H4 (cell line): Measurements from ENCODE around the gene NDUFS7. TPM values are rescaled to one million over a fixed set of nuclear protein-coding genes. Genes with fewer than 3 reads are reported as not detected.
"Not testable (repeated sequence)": the region's sequence is repeated elsewhere in the genome, so short reads cannot be mapped to it uniquely, and the experiment has no call there.

Experiments used
- DNase-seq: peaks from one replicate; pipeline ENCODE4 v3.0.0-alpha.2; 2015; ENCODE audit warnings: low spot score
- total RNA-seq: library from RNA; depleted of rRNA; stranded (reverse); fragments of >200 nt; shearing (Covaris generic); gene quantifications from 2 replicates; pipeline ENCODE4 v1.2.3, GENCODE V29; 2014

Gene NDUFS7
- total RNA-seq, 1 experiment from 2014 or later = 67.9 TPM

- DNase-seq = no peak
Observed at GRCh38 chr19:1417681-1418495, 34.2 kb downstream of the NDUFS7 start.

- DNase-seq = no peak
Observed at GRCh38 chr19:1418496-1418775, 34.7 kb downstream of the NDUFS7 start.

- no peak for DNase-seq
Observed at GRCh38 chr19:1418951-1419738, 35.4 kb downstream of the NDUFS7 start.

GRCh38 chr19:1420085-1420484 is 36.4 kb downstream of the NDUFS7 start:
- not testable (repeated sequence) for DNase-seq

- no peak for DNase-seq
Observed at GRCh38 chr19:1420590-1420989, 36.9 kb downstream of the NDUFS7 start.

GRCh38 chr19:1421218-1421957 is 37.7 kb downstream of the NDUFS7 start:
- DNase-seq = no peak

- DNase-seq = no peak
Observed at GRCh38 chr19:1421958-1422305, 38.2 kb downstream of the NDUFS7 start.

GRCh38 chr19:1422360-1422759 is 38.7 kb downstream of the NDUFS7 start:
- no peak for DNase-seq

- DNase-seq = no peak
Observed at GRCh38 chr19:1422943-1423342, 39.2 kb downstream of the NDUFS7 start.

- DNase-seq = no peak
Observed at GRCh38 chr19:1423436-1424191, 39.9 kb downstream of the NDUFS7 start.

GRCh38 chr19:1424192-1424955 is 40.7 kb downstream of the NDUFS7 start:
- no peak for DNase-seq

- DNase-seq = no peak
Observed at GRCh38 chr19:1425102-1425837, 41.6 kb downstream of the NDUFS7 start.

- no peak for DNase-seq
Observed at GRCh38 chr19:1425902-1426301, 42.2 kb downstream of the NDUFS7 start.

GRCh38 chr19:1426736-1427135 is 43.0 kb downstream of the NDUFS7 start:
- no peak for DNase-seq

- DNase-seq = no peak
Observed at GRCh38 chr19:1427221-1427920, 43.7 kb downstream of the NDUFS7 start.

- no peak for DNase-seq
Observed at GRCh38 chr19:1428738-1429391, 45.2 kb downstream of the NDUFS7 start.

GRCh38 chr19:1429750-1430149 is 46.0 kb downstream of the NDUFS7 start:
- no peak for DNase-seq

- DNase-seq = no peak
Observed at GRCh38 chr19:1430246-1430645, 46.5 kb downstream of the NDUFS7 start.
